Stimulated activated naive CD8-positive, alpha-beta T cell treated with anti-CD3 and anti-CD28 coated beads, Interleukin-15, Interleukin-2, amounts not matched to agents 100 U/mL and 50 U/mL, for 24 hours (primary cell): ENCODE results near the gene MSL3.

ENCODE experiments used
- ATAC-seq: fragments of 150-1000 bp; cut with Tn5 transposase; one replicate; pipeline ENCODE4 v1.10.0; 2021
- DNase-seq: peaks from one replicate; pipeline ENCODE4 v3.0.0; 2021

The MSL3 gene

GRCh38 chrX:11757719-11758399 is at the start of gene MSL3:
Gene MSL3 (plus strand): TSS chrX:11758237. CDS start chrX:11758264, 27 bp downstream.
- DNase-seq (peak; percentile 61), ATAC-seq (peak; percentile 33)

- no peak for ATAC-seq
- no peak for DNase-seq
Measured at GRCh38 chrX:11722304-11722703, 35.7 kb upstream of the MSL3 start.

GRCh38 chrX:11724122-11725017 is 33.7 kb upstream of the MSL3 start:
- DNase-seq (peak; percentile 7), ATAC-seq (no peak)

- no peak for ATAC-seq
- DNase-seq: no peak
Measured at GRCh38 chrX:11725631-11726442, 32.2 kb upstream of the MSL3 start.

GRCh38 chrX:11728556-11728955 is 29.5 kb upstream of the MSL3 start:
- no peak for ATAC-seq
- DNase-seq: no peak

- DNase-seq: no peak
- no peak for ATAC-seq
Measured at GRCh38 chrX:11733614-11734013, 24.4 kb upstream of the MSL3 start.

GRCh38 chrX:11739776-11740175 is 18.3 kb upstream of the MSL3 start:
- DNase-seq (no peak), ATAC-seq (no peak)

GRCh38 chrX:11740794-11741193 is 17.2 kb upstream of the MSL3 start:
- no peak for DNase-seq
- no peak for ATAC-seq

- no peak for ATAC-seq
- no peak for DNase-seq
Measured at GRCh38 chrX:11741574-11741973, 16.5 kb upstream of the MSL3 start.

GRCh38 chrX:11745881-11746280 is 12.2 kb upstream of the MSL3 start:
- ATAC-seq (no peak), DNase-seq (no peak)

- DNase-seq (no peak), ATAC-seq (no peak)
Measured at GRCh38 chrX:11750046-11750445, 8.0 kb upstream of the MSL3 start.

GRCh38 chrX:11750694-11751093 is 7.3 kb upstream of the MSL3 start:
- DNase-seq (no peak), ATAC-seq (no peak)

- DNase-seq: no peak
- no peak for ATAC-seq
Measured at GRCh38 chrX:11751261-11751660, 6.8 kb upstream of the MSL3 start.

GRCh38 chrX:11753668-11754067 is 4.4 kb upstream of the MSL3 start:
- no peak for ATAC-seq
- no peak for DNase-seq

GRCh38 chrX:11754958-11755645 is 2.9 kb upstream of the MSL3 start:
- DNase-seq (no peak), ATAC-seq (no peak)

- no peak for ATAC-seq
Measured at GRCh38 chrX:11755724-11756123, 2.3 kb upstream of the MSL3 start.

GRCh38 chrX:11756354-11757318 is 1.4 kb upstream of the MSL3 start:
- ATAC-seq (no peak), DNase-seq (no peak)

More at GRCh38 chrX:11755724-11756123, 2.3 kb upstream of the MSL3 start:
- DNase-seq: no peak

GRCh38 chrX:11757397-11757718 is 679 bp upstream of the MSL3 start:
- ATAC-seq: no peak

GRCh38 chrX:11758400-11759171 is 549 bp downstream of the MSL3 start:
- DNase-seq (peak; percentile 88), ATAC-seq (peak; percentile 67)

More at GRCh38 chrX:11757397-11757718, 679 bp upstream of the MSL3 start:
- DNase-seq: no peak

GRCh38 chrX:11759172-11759460 is 1.1 kb downstream of the MSL3 start:
- ATAC-seq (no peak), DNase-seq (no peak)
